Activated naive CD8-positive, alpha-beta T cell treated with anti-CD3 and anti-CD28 coated beads, Interleukin-2, amount 50 U/mL, for 16 hours (primary cell): Measurements from ENCODE around the gene TAF10.

ENCODE experiments used
- DNase-seq: peaks from one replicate; pipeline ENCODE4 v3.0.0-alpha.2; 2020; ENCODE audit warnings: low read depth, low spot score

TAF10 gene

DNA sequence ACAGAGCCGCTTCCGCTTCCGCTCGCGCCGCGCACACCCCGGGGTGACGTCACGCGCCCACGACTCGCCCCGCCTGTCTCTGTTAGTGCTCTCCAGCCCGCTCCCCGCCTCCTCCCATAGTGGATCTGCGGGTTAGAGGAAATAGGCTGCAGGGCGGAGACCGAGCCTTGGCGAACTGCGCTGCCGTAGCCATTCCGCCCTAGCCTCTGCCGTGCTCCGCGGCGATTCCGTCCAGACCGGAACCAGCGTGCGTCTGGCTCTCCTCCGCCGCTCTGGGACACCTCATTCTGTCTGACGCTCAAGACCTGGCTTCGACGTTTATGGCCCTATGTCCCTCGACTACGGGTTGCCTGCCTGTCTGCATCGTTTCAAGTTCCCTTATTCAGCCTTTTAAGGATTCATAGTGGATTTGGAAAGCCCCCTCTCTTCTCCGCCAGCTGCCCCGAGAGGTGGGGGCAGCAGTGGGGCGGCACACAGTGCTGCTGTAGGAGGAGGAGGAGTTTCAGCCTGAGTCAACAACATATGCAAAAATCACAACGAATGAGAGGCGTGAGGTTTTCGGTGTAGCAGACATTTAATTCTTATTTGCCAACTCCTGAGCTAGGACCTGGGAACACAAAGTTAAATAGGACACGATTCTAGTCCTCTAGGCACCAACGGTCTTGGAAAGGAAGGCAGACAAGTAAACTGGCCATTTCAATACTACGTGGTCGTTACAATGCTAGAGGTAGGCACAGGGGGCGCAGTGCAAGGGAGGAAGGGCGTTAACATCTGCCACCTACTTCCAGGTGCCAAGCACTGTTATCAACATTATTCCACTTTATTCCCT lies at the start of gene TAF10:
TSS of gene TAF10 (minus strand) at position 4 of the 829 bp plus-strand sequence. CDS start 27 bp downstream, outside the sequence.
- DNase-seq = peak; percentile 78

DNA sequence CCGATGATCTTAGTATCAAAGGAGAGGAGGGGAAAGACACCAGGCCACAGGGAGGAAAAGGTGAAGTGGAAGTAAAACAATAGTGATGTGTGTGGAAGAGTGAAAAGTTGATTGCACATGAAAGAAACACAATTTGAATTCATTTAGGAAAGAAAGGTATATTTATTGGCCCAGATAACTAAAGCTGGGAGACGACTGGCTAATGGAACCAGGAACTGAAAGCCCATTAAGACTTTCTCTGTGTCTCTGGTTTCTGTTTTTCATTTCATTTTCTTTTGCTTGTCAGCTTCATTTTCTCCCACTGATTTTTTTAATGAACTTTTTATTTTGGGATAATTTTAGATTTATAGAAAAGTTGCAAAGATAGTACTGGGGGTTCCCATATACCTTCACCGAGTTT lies 48.7 kb upstream of the TAF10 start:
- no peak for DNase-seq

DNA sequence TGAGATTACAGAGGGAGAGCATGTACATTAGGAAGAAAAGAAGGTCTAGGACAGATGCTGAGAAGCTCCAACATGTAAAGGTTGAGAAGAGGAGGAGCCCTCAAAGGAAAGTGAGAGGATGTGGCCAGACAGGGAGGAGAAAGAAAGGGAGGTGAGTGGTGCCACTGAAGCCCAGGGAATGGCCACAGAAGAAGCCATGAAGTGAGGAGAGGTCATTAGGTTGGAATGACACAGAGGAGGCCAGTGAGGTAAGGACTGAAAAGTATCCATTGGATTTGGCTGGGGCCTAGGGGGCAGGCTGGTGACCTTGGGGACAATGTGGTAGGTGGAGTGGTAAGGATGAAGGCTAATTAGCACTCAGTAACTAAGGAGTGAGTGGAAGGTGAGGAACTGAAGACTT lies 46.6 kb upstream of the TAF10 start:
- no peak for DNase-seq

GRCh38 chr11:6657346-6657745 lies 45.3 kb upstream of the TAF10 start:
- DNase-seq = no peak

DNA sequence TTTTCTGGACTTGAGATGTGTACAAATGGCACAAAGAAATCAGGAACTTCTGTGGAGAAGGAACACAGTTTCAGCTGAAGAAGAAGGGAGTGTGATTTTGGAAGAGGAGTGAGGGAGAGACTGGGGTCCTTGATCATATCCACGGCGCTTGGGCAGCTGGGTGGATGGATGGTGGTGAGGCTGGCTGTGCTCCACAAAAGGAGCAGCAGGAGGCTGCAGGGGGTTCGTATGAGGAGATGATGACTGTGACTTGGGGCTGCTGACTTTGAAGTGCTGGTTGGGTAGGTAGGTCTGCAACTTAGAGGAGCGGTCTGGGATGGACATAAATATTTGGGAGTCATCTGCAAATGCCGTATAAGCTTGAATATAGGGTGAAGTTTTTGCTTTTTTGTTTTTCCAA lies 44.9 kb upstream of the TAF10 start:
- DNase-seq = no peak

- DNase-seq = no peak
Observed at GRCh38 chr11:6656584-6656915, 44.5 kb upstream of the TAF10 start.

- no peak for DNase-seq
Observed at GRCh38 chr11:6655790-6656583, 44.0 kb upstream of the TAF10 start, which contains the start of gene DCHS1. Gene DCHS1, minus strand, starts transcription at chr11:6655809. Its CDS starts 14,196 bp downstream, at chr11:6641613.

DNA sequence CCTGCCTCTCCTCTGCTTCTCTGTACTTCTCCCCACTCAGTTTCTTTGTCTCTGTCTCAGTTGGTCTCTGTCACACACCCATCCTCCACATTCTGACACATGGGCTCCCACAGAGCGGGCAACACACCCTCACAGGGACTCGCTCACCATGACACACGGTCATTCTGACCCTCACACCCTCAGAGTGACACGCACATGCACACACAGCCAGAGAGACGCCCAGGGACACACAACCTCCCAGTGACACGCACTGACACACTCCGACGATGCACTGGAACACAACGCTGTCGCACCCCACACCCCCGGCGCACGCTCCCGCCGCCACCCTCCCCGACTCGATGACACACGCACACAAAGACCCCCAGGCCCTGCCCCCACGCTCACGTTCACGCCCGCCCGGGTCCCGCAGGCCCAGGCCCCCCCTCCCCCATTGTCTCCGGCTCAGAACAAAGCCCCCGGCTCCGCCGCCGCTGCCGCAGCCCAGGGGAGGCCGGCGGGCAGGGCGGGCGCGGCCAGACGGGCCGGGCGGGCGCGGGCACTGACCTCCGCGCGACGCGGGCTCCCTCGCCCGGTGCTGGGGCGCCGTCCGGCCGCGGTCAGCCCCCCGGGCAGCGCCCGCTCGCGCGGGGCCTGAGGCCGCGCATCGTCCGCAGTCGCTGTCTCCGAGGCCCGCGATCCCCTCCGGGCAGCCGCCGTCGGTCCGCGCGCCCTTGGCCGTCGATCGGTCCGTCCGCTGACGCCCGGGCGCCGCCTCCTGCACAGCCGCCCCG lies 43.2 kb upstream of the TAF10 start:
- no peak for DNase-seq

GRCh38 chr11:6654281-6655019 lies 42.4 kb upstream of the TAF10 start:
- no peak for DNase-seq

- no peak for DNase-seq
Observed at GRCh38 chr11:6653656-6654055, 41.6 kb upstream of the TAF10 start.

DNA sequence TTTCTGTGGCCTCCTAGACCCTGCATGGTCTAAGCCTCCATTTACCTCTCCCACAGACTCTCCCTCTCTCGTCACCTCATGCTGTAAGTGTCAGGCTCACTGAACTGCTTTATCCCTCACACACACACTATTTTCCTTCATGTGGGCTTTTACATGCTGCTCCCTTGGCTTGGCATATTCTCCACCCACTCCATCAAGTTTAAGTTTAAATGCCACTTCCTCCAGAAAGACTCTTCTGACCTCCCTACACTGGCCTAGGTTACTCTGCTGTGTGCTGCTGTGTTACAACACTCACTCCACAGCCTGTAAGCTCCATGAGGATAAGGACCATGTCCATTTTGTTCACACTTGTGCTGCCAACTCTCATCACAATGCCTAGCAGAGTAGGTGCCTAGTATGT lies 41.1 kb upstream of the TAF10 start:
- DNase-seq = no peak

DNA sequence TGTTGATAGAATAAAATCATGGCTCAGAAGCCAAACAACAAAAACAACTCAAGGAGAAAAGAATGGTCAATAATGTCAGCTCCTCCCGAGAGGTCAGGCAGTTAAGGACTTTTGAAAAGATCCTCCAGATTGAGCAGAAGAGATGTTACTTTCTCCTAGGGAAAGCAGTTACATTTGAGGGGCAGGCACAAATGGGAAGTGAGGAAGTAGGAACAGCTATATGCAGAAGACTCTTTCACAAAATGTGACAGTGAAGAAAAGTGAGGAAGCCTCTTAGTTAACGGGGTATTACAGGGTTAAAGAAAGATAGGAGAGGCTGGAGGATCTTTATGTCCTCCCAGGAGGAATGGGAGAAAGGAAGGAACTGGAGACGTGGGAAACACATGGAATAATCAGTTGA lies 40.2 kb upstream of the TAF10 start:
- no peak for DNase-seq

- DNase-seq = no peak
Observed at GRCh38 chr11:6650980-6651379, 39.0 kb upstream of the TAF10 start.

GRCh38 chr11:6650104-6650503 lies 38.1 kb upstream of the TAF10 start:
- DNase-seq = no peak

- no peak for DNase-seq
Observed at GRCh38 chr11:6648501-6648900, 36.5 kb upstream of the TAF10 start.

DNA sequence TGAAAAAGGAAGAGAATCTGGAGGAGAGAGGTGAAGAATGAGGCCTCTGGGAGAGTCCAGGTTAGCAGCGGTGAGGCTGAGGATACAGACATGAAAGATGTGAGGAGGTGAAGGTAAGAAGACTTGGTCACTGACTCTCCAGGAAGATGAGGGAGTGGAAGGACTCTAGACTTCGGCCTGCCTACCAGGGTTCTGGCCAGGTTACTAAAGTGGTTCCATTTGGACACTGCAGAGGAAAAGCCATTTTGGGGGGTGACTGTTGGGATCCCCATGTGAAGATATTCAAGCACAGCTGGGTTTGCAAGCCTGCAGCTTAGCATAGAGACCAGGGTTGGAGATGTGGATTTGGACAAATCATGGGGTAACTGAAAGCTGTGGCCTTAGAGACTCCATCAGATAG lies 35.8 kb upstream of the TAF10 start:
- no peak for DNase-seq

DNA sequence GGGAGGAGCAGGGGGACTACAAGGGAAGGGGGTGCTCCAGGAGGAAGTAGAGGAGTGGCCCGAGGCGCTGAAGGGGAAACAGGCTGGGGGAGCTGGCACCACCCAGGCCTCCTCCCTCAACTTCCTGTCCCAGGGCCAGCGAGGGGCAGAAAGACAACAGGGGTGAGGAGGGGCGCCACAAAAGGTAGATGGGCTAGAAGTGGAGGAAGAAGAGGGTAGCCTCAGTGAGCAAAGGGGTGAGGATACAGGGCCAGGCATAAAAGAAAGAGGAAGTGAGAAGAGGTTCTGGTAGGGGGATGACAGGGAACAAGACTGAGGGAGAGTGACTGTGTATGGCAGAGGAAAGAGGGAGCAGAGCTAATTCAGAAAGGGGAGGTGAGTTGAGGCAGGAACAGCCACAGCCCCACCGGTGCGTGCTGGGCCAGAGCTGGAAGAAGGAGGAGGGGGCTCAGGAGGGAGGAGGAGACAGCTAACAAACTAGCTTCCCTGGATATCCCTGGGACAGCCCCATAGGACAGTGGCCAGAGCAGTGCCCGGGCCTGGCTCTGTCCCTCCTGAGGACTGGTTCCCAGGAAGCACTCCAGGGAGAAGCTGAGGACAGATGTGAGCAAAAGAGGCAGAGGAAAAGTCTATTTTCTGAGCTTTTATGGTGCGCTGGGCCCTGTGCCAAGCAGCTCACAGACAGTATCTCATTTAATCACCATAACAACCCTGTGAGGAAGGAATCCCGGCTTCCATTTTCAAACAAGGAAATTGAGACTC lies 35.1 kb upstream of the TAF10 start:
- no peak for DNase-seq

- no peak for DNase-seq
Observed at GRCh38 chr11:6646576-6646917, 34.5 kb upstream of the TAF10 start.

- DNase-seq = no peak
Observed at GRCh38 chr11:6646071-6646470, 34.1 kb upstream of the TAF10 start.

DNA sequence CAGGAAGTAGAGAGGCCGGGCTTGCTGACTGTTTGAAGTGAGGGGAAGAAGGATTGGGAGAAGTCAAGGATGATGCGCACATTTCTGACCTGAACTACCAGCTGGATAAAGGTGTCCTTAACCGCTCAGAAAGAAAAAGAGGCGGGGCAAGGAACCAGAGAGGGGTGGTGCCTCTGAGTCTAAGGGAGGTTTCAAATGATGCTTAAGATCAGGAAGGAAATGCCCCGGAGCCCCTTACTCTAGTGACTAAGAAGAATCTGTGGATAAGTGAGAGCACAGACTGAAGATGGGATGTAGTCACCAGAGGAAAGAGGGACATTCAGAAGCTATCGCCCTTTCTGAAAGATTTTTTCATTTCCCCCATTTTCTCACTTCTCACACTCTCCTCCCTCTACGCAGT lies 30.9 kb upstream of the TAF10 start:
- no peak for DNase-seq
